HS-5 (cell line): Measurements from ENCODE around the gene RNF212.
A peak's percentile ranks its signal among the peaks of the same experiment; 100 is the strongest.
"Not testable (repeated sequence)": the region's sequence is repeated elsewhere in the genome, so short reads cannot be mapped to it uniquely, and the experiment has no call there.

Experiments
- DNase-seq: peaks from one replicate; pipeline ENCODE4 v3.0.0-alpha.2; 2012; ENCODE audit warnings: low read depth

Gene RNF212

GRCh38 chr4:1113311-1114009 is at the start of gene RNF212:
Gene RNF212, minus strand, starts transcription at chr4:1113564. Its CDS starts 100 bp downstream, at chr4:1113464.
- peak; percentile 14 for DNase-seq

- no peak for DNase-seq
Observed at GRCh38 chr4:1160351-1160750, 47.0 kb upstream of the RNF212 start.

GRCh38 chr4:1156069-1156468 is 42.7 kb upstream of the RNF212 start:
- no peak for DNase-seq

GRCh38 chr4:1155314-1155713 is 42.0 kb upstream of the RNF212 start:
- no peak for DNase-seq

- DNase-seq, result no peak
Observed at GRCh38 chr4:1154523-1155182, 41.3 kb upstream of the RNF212 start.

GRCh38 chr4:1154126-1154522 is 40.8 kb upstream of the RNF212 start:
- no peak for DNase-seq

- DNase-seq, result no peak
Observed at GRCh38 chr4:1153567-1154090, 40.3 kb upstream of the RNF212 start.

GRCh38 chr4:1152290-1152689 is 38.9 kb upstream of the RNF212 start:
- no peak for DNase-seq

GRCh38 chr4:1151541-1151940 is 38.2 kb upstream of the RNF212 start:
- DNase-seq, result no peak

GRCh38 chr4:1150875-1151274 is 37.5 kb upstream of the RNF212 start:
- DNase-seq, result no peak

GRCh38 chr4:1139860-1140259 is 26.5 kb upstream of the RNF212 start:
- DNase-seq, result no peak

GRCh38 chr4:1137850-1138249 is 24.5 kb upstream of the RNF212 start:
- no peak for DNase-seq

GRCh38 chr4:1137063-1137776 is 23.9 kb upstream of the RNF212 start:
- no peak for DNase-seq

- no peak for DNase-seq
Observed at GRCh38 chr4:1136048-1136447, 22.7 kb upstream of the RNF212 start.

- no peak for DNase-seq
Observed at GRCh38 chr4:1133033-1133432, 19.7 kb upstream of the RNF212 start.

GRCh38 chr4:1130316-1131186 is 17.2 kb upstream of the RNF212 start:
- DNase-seq, result peak; percentile 39

GRCh38 chr4:1126506-1126905 is 13.1 kb upstream of the RNF212 start:
- DNase-seq, result no peak

- not testable (repeated sequence) for DNase-seq
Observed at GRCh38 chr4:1125466-1125865, 12.1 kb upstream of the RNF212 start.

- no peak for DNase-seq
Observed at GRCh38 chr4:1124818-1125217, 11.5 kb upstream of the RNF212 start.

GRCh38 chr4:1122505-1122904 is 9.1 kb upstream of the RNF212 start:
- no peak for DNase-seq

GRCh38 chr4:1116838-1117237 is 3.5 kb upstream of the RNF212 start:
- no peak for DNase-seq
